Liver (tissue), 9 donors: ENCODE results near the gene ZNF180. TPM values are rescaled to one million over a fixed set of nuclear protein-coding genes. Genes with fewer than 3 reads are reported as not detected.

ENCODE experiments used
- DNase-seq: peaks from one replicate; pipeline ENCODE4 v3.0.0-alpha.2; 2017; ENCODE audit warnings: low spot score
- H3K27ac ChIP-seq, 2 donors: one replicate each; pipeline ENCODE4 v1.7.0; 2013; ENCODE audit warnings: inconsistent platforms in 2 of 2, low read length in 2 of 2, control low read depth in 1 of 2, low read depth in 1 of 2, mild to moderate bottlenecking in 1 of 2
- H3K27me3 ChIP-seq, 4 donors: one replicate each; pipeline versions ENCODE4 v1.6.1 to v1.7.0; 2013; ENCODE audit warnings: low read length in 3 of 4, inconsistent platforms in 1 of 4, mild to moderate bottlenecking in 1 of 4, moderate library complexity in 1 of 4; ENCODE audit not compliant: control insufficient read depth in 4 of 4, insufficient read depth in 4 of 4
- H3K36me3 ChIP-seq, 4 donors: one replicate each; pipeline versions ENCODE4 v1.6.1 to v1.7.0; 2013; ENCODE audit warnings: low read length in 3 of 4, mild to moderate bottlenecking in 3 of 4, low read depth in 1 of 4, moderate library complexity in 1 of 4; ENCODE audit not compliant: control insufficient read depth in 4 of 4, insufficient read depth in 3 of 4
- H3K4me1 ChIP-seq, 4 donors: one replicate each; pipeline versions ENCODE4 v1.6.1 to v1.7.0; 2013; ENCODE audit warnings: low read length in 3 of 4, mild to moderate bottlenecking in 3 of 4, moderate library complexity in 1 of 4; ENCODE audit not compliant: control insufficient read depth in 4 of 4, insufficient read depth in 4 of 4
- H3K4me3 ChIP-seq, 3 donors: one replicate each; pipeline versions ENCODE4 v1.6.1 to v1.7.0; 2013; ENCODE audit warnings: low read length in 3 of 3, control low read depth in 1 of 3, low read depth in 1 of 3, mild to moderate bottlenecking in 1 of 3
- H3K9ac ChIP-seq, 2 donors: one replicate each; pipeline ENCODE4 v1.7.0; 2013; ENCODE audit warnings: low read length in 2 of 2, mild to moderate bottlenecking in 2 of 2, moderate library complexity in 2 of 2, control low read depth in 1 of 2, low read depth in 1 of 2
- H3K9me3 ChIP-seq, 4 donors: one replicate each; pipeline versions ENCODE4 v1.6.1 to v1.7.0; 2013; ENCODE audit warnings: low read length in 3 of 4; ENCODE audit not compliant: control insufficient read depth in 4 of 4
- FOXA1 ChIP-seq: IDR thresholded peaks from 2 replicates; pipeline ENCODE4 v1.6.1; 2016; ENCODE audit warnings: antibody characterized with exemption
- FOXA2 ChIP-seq: IDR thresholded peaks from 2 replicates; pipeline ENCODE4 v1.6.1; 2016; ENCODE audit warnings: antibody characterized with exemption
- HNF4A ChIP-seq, 2 donors: conservative IDR thresholded peaks; 2 replicates each; pipeline ENCODE4 v1.6.1; 2016; ENCODE audit warnings: antibody characterized with exemption in 2 of 2, mild to moderate bottlenecking in 2 of 2
- HNF4G ChIP-seq: IDR thresholded peaks from 2 replicates; pipeline ENCODE4 v1.6.1; 2016; ENCODE audit warnings: antibody characterized with exemption
- JUND ChIP-seq, 2 donors: IDR thresholded peaks; 2 replicates each; pipeline ENCODE4 v1.6.1; 2016; ENCODE audit warnings: antibody characterized with exemption in 2 of 2
- NR2F2 ChIP-seq: IDR thresholded peaks from 2 replicates; pipeline ENCODE4 v1.6.1; 2016; ENCODE audit warnings: antibody characterized with exemption
- RAD21 ChIP-seq, 2 donors: IDR thresholded peaks; 2 replicates each; pipeline ENCODE4 v1.6.1; 2016; ENCODE audit warnings: antibody characterized with exemption in 2 of 2, mild to moderate bottlenecking in 2 of 2
- RXRA ChIP-seq, 2 donors: IDR thresholded peaks; 2 replicates each; pipeline ENCODE4 v1.6.1; 2017 to 2018; ENCODE audit warnings: antibody characterized with exemption in 2 of 2, mild to moderate bottlenecking in 1 of 2
- SP1 ChIP-seq: IDR thresholded peaks from 2 replicates; pipeline ENCODE4 v1.6.1; 2018; ENCODE audit warnings: antibody characterized with exemption, mild to moderate bottlenecking
- YY1 ChIP-seq: IDR thresholded peaks from 2 replicates; pipeline ENCODE4 v1.6.1; 2016; ENCODE audit warnings: antibody characterized with exemption, mild to moderate bottlenecking
- WGBS: extraction: QIAGEN DNeasy Blood & Tissue Kit; methylation state at CpG from one replicate; pipeline ENCODE4 v1.1.7; 2013; 5-methylcytosine and 5-hydroxymethylcytosine counted together
- polyA plus RNA-seq, 2 donors: library from polyadenylated mRNA; stranded (reverse) in 1 of 2; unstranded in 1 of 2; fragments of 200-250 nt in 1 of 2; fragments of >200 nt in 1 of 2; fragmentation: Nextera tagmentation in 1 of 2; extraction: Ambion mirVana in 1 of 2; gene quantifications; one replicate each; pipeline versions ENCODE4 v1.2.1 to v1.2.3, GENCODE V29; 2013 to 2015
- total RNA-seq, 2 donors: library from RNA; depleted of rRNA; stranded (reverse); fragments of >200 nt; gene quantifications; one replicate each; pipeline ENCODE4 v1.2.3, GENCODE V29; 2014
- TF ChIP-seq, protein P1 (sequence below): fragments of 150-350 bp; IDR thresholded peaks from 2 replicates; pipeline ENCODE4 v1.5.1; 2017; ENCODE audit warnings: improper control_type of control experiment, low read depth, low read length; ENCODE audit not compliant: missing input control
- TF ChIP-seq, protein P2 (sequence below): IDR thresholded peaks from 2 replicates; pipeline ENCODE4 v1.6.1; 2016; ENCODE audit warnings: antibody characterized with exemption
- TF ChIP-seq, protein P3 (sequence below): IDR thresholded peaks from 2 replicates; pipeline ENCODE4 v1.6.1; 2016; ENCODE audit warnings: antibody characterized with exemption
- TF ChIP-seq, protein P4 (sequence below): IDR thresholded peaks from 2 replicates; pipeline ENCODE4 v1.6.1; 2016; ENCODE audit warnings: antibody characterized with exemption
- TF ChIP-seq, protein P5 (sequence below): IDR thresholded peaks from 2 replicates; pipeline ENCODE4 v1.6.1; 2016; ENCODE audit warnings: antibody characterized with exemption, mild to moderate bottlenecking
- donor health status: healthy.
- donor health status: healthy.
- donor health status: healthy.
- donor health status: healthy.
- donor health status: healthy.

The ZNF180 gene
- total and polyA plus RNA-seq, 4 donors = 2.0 to 7.6 (median 4.3) TPM

DNA sequence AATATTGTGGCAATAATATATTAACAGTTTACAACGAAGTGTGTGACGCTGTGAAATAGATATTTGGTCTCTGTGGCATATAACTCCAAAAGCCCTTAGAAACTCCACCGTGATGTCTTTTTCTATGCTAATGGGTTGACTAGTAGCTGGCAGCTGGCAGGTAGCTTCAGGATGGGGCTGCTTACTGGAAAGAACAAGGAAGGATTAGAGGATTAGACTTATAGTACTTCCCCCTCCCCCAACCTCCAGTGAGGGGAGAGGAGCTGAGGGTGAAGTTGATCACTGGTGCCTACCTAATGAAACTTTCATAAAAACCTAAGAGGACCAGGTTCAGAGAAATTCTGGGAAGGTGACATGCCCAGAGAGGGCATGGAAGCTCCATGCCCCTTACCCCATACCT, 61.9 kb downstream of the ZNF180 start (continued):
- TF ChIP-seq, protein P1, sequence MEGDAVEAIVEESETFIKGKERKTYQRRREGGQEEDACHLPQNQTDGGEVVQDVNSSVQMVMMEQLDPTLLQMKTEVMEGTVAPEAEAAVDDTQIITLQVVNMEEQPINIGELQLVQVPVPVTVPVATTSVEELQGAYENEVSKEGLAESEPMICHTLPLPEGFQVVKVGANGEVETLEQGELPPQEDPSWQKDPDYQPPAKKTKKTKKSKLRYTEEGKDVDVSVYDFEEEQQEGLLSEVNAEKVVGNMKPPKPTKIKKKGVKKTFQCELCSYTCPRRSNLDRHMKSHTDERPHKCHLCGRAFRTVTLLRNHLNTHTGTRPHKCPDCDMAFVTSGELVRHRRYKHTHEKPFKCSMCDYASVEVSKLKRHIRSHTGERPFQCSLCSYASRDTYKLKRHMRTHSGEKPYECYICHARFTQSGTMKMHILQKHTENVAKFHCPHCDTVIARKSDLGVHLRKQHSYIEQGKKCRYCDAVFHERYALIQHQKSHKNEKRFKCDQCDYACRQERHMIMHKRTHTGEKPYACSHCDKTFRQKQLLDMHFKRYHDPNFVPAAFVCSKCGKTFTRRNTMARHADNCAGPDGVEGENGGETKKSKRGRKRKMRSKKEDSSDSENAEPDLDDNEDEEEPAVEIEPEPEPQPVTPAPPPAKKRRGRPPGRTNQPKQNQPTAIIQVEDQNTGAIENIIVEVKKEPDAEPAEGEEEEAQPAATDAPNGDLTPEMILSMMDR = no peak

DNA sequence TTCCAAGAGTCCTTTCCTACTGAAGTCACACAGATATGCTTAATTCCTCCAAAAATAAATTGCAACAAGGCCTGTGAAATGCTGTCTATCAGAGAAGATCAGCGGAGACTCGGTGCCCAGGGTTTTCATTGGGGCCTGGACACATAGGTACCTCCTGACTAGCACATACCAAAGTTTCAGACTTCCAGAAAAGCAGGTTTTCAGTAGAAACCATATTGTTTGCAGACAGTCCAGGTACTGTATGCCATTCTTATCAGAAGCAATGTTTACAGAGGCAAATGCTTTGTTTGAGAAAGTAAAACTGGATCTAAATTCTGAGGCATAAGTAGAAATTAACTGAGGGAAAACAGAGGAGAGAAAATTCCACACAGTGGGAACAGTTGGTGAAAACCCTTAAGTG, 64.9 kb downstream of the ZNF180 start:
- Histone ChIP-seq H3K36me3 (peaks cover 0 to 6% (median 0%) of the 10 kb centered on the region in 4 donors), H3K4me1 (no peaks in the 10 kb centered on the region), H3K9ac (no peak overlapping the region), H3K4me3 (peak overlapping the region in 1 of 3 donors; percentile 37), H3K27me3 (no peaks in the 10 kb centered on the region), H3K27ac (no peak overlapping the region), H3K9me3 (peaks cover 34 to 66% (median 43%) of the 10 kb centered on the region in 4 donors)
- TF ChIP-seq FOXA2 = no peak
- TF ChIP-seq SP1 = no peak
- TF ChIP-seq, protein P2, sequence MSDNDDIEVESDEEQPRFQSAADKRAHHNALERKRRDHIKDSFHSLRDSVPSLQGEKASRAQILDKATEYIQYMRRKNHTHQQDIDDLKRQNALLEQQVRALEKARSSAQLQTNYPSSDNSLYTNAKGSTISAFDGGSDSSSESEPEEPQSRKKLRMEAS = no peak
- TF ChIP-seq RAD21 (IDR thresholded peaks at IDR 0.05) = no peak
- TF ChIP-seq, protein P3, sequence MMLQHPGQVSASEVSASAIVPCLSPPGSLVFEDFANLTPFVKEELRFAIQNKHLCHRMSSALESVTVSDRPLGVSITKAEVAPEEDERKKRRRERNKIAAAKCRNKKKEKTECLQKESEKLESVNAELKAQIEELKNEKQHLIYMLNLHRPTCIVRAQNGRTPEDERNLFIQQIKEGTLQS = no peak
- TF ChIP-seq, protein P1 = no peak
- no peak for TF ChIP-seq YY1
- TF ChIP-seq HNF4A (conservative IDR thresholded peaks at IDR 0.05) = no peak
- TF ChIP-seq FOXA1 = no peak
- TF ChIP-seq HNF4G = no peak
- TF ChIP-seq, protein P4, sequence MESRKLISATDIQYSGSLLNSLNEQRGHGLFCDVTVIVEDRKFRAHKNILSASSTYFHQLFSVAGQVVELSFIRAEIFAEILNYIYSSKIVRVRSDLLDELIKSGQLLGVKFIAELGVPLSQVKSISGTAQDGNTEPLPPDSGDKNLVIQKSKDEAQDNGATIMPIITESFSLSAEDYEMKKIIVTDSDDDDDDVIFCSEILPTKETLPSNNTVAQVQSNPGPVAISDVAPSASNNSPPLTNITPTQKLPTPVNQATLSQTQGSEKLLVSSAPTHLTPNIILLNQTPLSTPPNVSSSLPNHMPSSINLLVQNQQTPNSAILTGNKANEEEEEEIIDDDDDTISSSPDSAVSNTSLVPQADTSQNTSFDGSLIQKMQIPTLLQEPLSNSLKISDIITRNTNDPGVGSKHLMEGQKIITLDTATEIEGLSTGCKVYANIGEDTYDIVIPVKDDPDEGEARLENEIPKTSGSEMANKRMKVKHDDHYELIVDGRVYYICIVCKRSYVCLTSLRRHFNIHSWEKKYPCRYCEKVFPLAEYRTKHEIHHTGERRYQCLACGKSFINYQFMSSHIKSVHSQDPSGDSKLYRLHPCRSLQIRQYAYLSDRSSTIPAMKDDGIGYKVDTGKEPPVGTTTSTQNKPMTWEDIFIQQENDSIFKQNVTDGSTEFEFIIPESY = no peak
- TF ChIP-seq JUND (IDR thresholded peaks at IDR 0.05) = no peak
- no peak for DNase-seq
- 93% methylated on average over 2 of the region's 2 CpGs for WGBS

DNA sequence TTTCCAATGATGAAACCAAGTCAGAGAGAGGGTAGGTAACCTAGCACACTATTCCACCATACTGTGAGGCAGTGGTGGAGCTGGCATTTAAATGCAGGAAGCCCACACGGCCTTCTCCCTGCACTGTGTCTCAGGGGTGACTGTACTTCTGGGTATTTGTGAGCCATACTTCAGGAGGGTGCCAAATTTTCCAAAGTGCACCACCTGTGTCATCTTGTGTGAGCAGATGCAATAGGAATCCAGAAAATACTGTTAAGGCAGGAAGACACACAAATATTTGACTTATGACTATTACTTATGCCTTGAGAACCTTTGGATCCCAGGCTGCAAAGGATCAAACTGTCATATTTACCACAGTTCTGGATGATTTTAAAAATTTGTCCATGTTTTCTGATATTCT, 69.4 kb downstream of the ZNF180 start:
- Histone ChIP-seq H3K27ac (no peak overlapping the region), H3K4me3 (peak overlapping the region in 2 of 3 donors; percentile 28 to 50), H3K36me3 (peaks cover 0 to 5% (median 1%) of the 10 kb centered on the region in 4 donors), H3K9ac (no peak overlapping the region), H3K9me3 (peaks cover 50 to 83% (median 58%) of the 10 kb centered on the region in 4 donors), H3K4me1 (no peaks in the 10 kb centered on the region), H3K27me3 (no peaks in the 10 kb centered on the region)
- TF ChIP-seq RXRA (IDR thresholded peaks at IDR 0.05) (no peak), HNF4A (conservative IDR thresholded peaks at IDR 0.05) (no peak), NR2F2 (no peak), FOXA2 (no peak)
- TF ChIP-seq, protein P5, sequence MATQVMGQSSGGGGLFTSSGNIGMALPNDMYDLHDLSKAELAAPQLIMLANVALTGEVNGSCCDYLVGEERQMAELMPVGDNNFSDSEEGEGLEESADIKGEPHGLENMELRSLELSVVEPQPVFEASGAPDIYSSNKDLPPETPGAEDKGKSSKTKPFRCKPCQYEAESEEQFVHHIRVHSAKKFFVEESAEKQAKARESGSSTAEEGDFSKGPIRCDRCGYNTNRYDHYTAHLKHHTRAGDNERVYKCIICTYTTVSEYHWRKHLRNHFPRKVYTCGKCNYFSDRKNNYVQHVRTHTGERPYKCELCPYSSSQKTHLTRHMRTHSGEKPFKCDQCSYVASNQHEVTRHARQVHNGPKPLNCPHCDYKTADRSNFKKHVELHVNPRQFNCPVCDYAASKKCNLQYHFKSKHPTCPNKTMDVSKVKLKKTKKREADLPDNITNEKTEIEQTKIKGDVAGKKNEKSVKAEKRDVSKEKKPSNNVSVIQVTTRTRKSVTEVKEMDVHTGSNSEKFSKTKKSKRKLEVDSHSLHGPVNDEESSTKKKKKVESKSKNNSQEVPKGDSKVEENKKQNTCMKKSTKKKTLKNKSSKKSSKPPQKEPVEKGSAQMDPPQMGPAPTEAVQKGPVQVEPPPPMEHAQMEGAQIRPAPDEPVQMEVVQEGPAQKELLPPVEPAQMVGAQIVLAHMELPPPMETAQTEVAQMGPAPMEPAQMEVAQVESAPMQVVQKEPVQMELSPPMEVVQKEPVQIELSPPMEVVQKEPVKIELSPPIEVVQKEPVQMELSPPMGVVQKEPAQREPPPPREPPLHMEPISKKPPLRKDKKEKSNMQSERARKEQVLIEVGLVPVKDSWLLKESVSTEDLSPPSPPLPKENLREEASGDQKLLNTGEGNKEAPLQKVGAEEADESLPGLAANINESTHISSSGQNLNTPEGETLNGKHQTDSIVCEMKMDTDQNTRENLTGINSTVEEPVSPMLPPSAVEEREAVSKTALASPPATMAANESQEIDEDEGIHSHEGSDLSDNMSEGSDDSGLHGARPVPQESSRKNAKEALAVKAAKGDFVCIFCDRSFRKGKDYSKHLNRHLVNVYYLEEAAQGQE = no peak
- TF ChIP-seq, protein P1 = no peak
- WGBS = 86% methylated on average over 1 of the region's 1 CpG
- DNase-seq = no peak
